ENCODE data around the gene CLCF1. TPM values are rescaled to one million over a fixed set of nuclear protein-coding genes. Genes with fewer than 3 reads are reported as not detected.

CLCF1 gene
- total and polyA plus RNA-seq, 2 of the 13 experiments (the other 11 are each of a cell fraction or from before 2014, with no cell fraction given), result 0.49 to 0.78 TPM

DNA sequence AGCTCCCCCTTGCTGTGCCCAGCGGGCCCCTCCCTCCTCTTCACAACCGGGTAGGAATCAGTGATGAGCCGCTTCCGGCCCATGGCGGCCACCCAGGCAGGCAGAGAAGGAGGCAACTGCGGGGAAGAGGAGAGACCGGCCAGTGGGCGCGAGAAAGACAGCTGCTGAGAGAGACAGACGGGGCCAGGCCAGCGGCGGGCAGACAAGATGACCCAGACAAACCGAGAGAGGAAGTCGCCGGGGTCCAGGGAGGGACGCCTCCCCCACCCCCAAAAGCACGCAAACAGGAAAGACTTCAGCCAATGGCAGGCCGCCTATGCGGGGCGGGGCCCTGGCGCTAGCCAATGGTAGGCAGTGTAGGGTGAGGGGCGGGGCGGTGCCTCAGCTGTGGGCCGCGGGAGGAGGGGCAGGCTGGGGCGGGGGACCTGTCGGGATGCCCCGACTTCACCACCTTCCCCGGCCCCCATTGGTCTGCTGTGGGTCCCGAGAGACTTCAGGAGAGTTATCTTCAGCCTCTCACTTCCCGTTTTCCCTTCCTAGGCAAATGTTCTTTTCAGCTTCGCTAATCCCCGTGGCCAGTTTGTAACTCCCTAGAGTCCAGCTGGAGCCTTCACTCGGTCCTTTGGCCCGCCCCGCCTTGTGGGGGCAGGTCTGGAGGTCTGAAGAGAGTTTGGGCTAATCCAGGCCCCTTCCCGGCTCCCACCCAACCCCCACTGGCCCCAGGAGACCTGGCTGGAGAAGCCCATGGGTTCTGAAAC, 19.9 kb downstream of the CLCF1 start, which contains the start of gene POLD4 (continued):
- TF ChIP-seq NCOA5 (CRISPR knock-in tag; IDR thresholded peaks at IDR 0.05), result no peak
- TF ChIP-seq, protein P1, sequence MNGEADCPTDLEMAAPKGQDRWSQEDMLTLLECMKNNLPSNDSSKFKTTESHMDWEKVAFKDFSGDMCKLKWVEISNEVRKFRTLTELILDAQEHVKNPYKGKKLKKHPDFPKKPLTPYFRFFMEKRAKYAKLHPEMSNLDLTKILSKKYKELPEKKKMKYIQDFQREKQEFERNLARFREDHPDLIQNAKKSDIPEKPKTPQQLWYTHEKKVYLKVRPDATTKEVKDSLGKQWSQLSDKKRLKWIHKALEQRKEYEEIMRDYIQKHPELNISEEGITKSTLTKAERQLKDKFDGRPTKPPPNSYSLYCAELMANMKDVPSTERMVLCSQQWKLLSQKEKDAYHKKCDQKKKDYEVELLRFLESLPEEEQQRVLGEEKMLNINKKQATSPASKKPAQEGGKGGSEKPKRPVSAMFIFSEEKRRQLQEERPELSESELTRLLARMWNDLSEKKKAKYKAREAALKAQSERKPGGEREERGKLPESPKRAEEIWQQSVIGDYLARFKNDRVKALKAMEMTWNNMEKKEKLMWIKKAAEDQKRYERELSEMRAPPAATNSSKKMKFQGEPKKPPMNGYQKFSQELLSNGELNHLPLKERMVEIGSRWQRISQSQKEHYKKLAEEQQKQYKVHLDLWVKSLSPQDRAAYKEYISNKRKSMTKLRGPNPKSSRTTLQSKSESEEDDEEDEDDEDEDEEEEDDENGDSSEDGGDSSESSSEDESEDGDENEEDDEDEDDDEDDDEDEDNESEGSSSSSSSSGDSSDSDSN (CRISPR knock-in tag; IDR thresholded peaks at IDR 0.05), result no peak; the same call in 1 of the 2 replicates
- TF ChIP-seq REXO4 (CRISPR knock-in tag; IDR thresholded peaks at IDR 0.05; ENCODE audit: borderline replicate concordance), result 0 out of 2 replicates have a peak, but pooled peaks have one; percentile 4
- TF ChIP-seq E2F5 (CRISPR knock-in tag; conservative IDR thresholded peaks at IDR 0.05), result no peak
- peak; percentile 83 for TF ChIP-seq ZNF501 (CRISPR knock-in tag; IDR thresholded peaks at IDR 0.05)
- peak; percentile 77 for TF ChIP-seq PHF21A (CRISPR knock-in tag; IDR thresholded peaks at IDR 0.05)
- peak; percentile 56; the same call in 1 of the 2 replicates for TF ChIP-seq ZNF710 (CRISPR knock-in tag; IDR thresholded peaks at IDR 0.05; ENCODE audit: borderline replicate concordance)
- TF ChIP-seq CREB1 (IDR thresholded peaks at IDR 0.05), result peak; percentile 49; the same call in 1 of the 2 replicates
- 0 out of 2 replicates have a peak, but pooled peaks have one; percentile 34 for TF ChIP-seq CREB1 (CRISPR knock-in tag; IDR thresholded peaks at IDR 0.05)
- TF ChIP-seq HIVEP1 (CRISPR knock-in tag; IDR thresholded peaks at IDR 0.05), result peak; percentile 72
- 0 out of 2 replicates have a peak, but pooled peaks have one; percentile 33 for TF ChIP-seq SNAPC2 (CRISPR knock-in tag; IDR thresholded peaks at IDR 0.05)
- peak; percentile 80 for TF ChIP-seq KAT8 (CRISPR knock-in tag; IDR thresholded peaks at IDR 0.05)
- peak; percentile 62 for TF ChIP-seq HOXA3 (CRISPR knock-in tag; IDR thresholded peaks at IDR 0.05)
- no peak for TF ChIP-seq JUNB (CRISPR knock-in tag; IDR thresholded peaks at IDR 0.05; ENCODE audit: borderline replicate concordance)
- TF ChIP-seq ISX (CRISPR knock-in tag; conservative IDR thresholded peaks at IDR 0.05), result 0 out of 2 replicates have a peak, but pooled peaks have one; percentile 44
- no peak for TF ChIP-seq THYN1 (CRISPR knock-in tag; IDR thresholded peaks at IDR 0.05; ENCODE audit: borderline replicate concordance, low read depth)
- no peak for TF ChIP-seq ZNF775 (CRISPR knock-in tag; IDR thresholded peaks at IDR 0.05; ENCODE audit: borderline replicate concordance)
- peak; percentile 48 for TF ChIP-seq ASH2L (IDR thresholded peaks at IDR 0.05; ENCODE audit: insufficient read length, low read depth, low read length)
- TF ChIP-seq, protein P2, sequence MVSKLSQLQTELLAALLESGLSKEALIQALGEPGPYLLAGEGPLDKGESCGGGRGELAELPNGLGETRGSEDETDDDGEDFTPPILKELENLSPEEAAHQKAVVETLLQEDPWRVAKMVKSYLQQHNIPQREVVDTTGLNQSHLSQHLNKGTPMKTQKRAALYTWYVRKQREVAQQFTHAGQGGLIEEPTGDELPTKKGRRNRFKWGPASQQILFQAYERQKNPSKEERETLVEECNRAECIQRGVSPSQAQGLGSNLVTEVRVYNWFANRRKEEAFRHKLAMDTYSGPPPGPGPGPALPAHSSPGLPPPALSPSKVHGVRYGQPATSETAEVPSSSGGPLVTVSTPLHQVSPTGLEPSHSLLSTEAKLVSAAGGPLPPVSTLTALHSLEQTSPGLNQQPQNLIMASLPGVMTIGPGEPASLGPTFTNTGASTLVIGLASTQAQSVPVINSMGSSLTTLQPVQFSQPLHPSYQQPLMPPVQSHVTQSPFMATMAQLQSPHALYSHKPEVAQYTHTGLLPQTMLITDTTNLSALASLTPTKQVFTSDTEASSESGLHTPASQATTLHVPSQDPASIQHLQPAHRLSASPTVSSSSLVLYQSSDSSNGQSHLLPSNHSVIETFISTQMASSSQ (IDR thresholded peaks at IDR 0.05; ENCODE audit: low read depth), result no peak
- TF ChIP-seq, protein P2 (CRISPR knock-in tag; IDR thresholded peaks at IDR 0.05; ENCODE audit: borderline replicate concordance), result no peak

Measured in HepG2 (cell line).